ENCODE results near the gene CCN2.
"Not testable (repeated sequence)": the region's sequence is repeated elsewhere in the genome, so short reads cannot be mapped to it uniquely, and the experiment has no call there.

CCN2 gene

GRCh38 chr6:131910956-131911355 lies 40.2 kb downstream of the CCN2 start:
- H3K36me3 ChIP-seq: no peaks in the 10 kb centered on the region
- H3K4me1 ChIP-seq: no peaks in the 10 kb centered on the region
- DNase-seq: no peak
- TF ChIP-seq, protein P1, sequence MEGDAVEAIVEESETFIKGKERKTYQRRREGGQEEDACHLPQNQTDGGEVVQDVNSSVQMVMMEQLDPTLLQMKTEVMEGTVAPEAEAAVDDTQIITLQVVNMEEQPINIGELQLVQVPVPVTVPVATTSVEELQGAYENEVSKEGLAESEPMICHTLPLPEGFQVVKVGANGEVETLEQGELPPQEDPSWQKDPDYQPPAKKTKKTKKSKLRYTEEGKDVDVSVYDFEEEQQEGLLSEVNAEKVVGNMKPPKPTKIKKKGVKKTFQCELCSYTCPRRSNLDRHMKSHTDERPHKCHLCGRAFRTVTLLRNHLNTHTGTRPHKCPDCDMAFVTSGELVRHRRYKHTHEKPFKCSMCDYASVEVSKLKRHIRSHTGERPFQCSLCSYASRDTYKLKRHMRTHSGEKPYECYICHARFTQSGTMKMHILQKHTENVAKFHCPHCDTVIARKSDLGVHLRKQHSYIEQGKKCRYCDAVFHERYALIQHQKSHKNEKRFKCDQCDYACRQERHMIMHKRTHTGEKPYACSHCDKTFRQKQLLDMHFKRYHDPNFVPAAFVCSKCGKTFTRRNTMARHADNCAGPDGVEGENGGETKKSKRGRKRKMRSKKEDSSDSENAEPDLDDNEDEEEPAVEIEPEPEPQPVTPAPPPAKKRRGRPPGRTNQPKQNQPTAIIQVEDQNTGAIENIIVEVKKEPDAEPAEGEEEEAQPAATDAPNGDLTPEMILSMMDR (IDR thresholded peaks at IDR 0.05): no peak
- no peak overlapping the region for H3K27ac ChIP-seq
- H3K27me3 ChIP-seq: no peaks in the 10 kb centered on the region
- no peak overlapping the region for H3K4me3 ChIP-seq
- no peaks in the 10 kb centered on the region for H3K9me3 ChIP-seq
- intact Hi-C loops (cut with DNase I; ENCODE audit: low total_unique reads): no loop called here

DNA sequence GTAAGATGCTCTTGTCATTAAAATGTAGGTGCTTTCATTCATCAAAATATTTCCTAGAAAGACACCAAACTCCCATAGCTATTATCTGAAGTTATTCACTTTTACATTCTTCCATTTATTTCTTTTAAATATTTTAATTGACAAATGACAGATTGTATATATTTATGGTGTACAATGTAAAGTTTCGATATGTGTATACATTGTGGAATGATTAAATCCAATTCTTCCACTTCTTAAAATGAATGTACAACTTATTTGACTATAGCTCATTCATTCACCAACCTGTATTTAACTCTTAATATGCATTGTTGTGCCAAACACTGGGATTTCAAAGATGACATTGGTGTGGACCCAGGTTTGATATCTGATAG lies 41.0 kb downstream of the CCN2 start:
- intact Hi-C loops (cut with DNase I; ENCODE audit: low total_unique reads): no loop called here
- no peaks in the 10 kb centered on the region for H3K9me3 ChIP-seq

DNA sequence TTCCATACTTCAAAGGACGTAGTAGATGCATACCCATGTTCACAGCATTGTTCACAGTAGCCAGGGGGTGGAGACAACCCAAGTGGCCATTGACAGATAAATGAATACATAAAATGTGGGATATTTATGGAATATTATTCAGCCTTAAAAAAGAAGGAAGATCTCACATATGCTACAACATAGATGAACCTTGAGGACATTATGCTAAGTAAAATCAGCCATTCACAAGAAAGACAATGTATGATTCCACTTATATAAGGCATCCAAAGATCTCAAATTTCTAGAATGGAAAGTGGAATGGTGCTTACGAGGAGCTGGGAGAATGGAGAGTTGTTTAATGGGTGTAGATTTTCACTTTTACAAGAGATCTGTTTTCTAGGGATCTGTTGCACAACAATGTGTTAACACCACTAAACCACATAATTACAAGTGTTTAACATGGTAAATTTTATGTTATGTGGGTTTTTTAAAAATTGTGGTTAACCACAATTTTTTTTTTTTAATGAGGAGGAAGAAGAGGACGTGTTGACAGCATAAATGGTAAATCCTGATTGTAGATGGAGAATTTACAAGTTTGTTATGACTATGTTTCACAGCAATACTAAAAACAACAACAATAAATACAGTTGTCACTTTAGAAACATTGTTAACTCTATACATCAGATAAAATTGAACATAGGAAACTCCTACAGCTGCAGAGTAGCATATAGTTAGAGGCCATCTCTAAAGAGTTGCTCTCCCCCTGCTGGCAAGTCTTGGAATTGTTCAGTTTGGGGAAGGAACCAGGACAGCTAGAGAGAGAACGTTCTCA lies 41.6 kb downstream of the CCN2 start:
- Histone ChIP-seq H3K36me3 (no peaks in the 10 kb centered on the region), H3K27me3 (no peaks in the 10 kb centered on the region), H3K9me3 (no peaks in the 10 kb centered on the region), H3K4me1 (no peaks in the 10 kb centered on the region), H3K27ac (no peak overlapping the region), H3K4me3 (no peak overlapping the region)
- peak; percentile 67 to 80 for DNase-seq
- intact Hi-C loops (cut with DNase I; ENCODE audit: low total_unique reads): loop anchor here (5.0 kb wide), 1 partner anchor 217 kb away; no protein-coding TSS in a partner anchor
- TF ChIP-seq, protein P1 (IDR thresholded peaks at IDR 0.05): peak; percentile 84 to 89

More for the DNA sequence above, 41.0 kb downstream of the CCN2 start:
- H3K27me3 ChIP-seq: no peaks in the 10 kb centered on the region
- DNase-seq: no peak
- H3K36me3 ChIP-seq: no peaks in the 10 kb centered on the region
- H3K27ac ChIP-seq: no peak overlapping the region
- TF ChIP-seq, protein P1 (IDR thresholded peaks at IDR 0.05): no peak
- H3K4me1 ChIP-seq: no peaks in the 10 kb centered on the region
- H3K4me3 ChIP-seq: no peak overlapping the region

DNA sequence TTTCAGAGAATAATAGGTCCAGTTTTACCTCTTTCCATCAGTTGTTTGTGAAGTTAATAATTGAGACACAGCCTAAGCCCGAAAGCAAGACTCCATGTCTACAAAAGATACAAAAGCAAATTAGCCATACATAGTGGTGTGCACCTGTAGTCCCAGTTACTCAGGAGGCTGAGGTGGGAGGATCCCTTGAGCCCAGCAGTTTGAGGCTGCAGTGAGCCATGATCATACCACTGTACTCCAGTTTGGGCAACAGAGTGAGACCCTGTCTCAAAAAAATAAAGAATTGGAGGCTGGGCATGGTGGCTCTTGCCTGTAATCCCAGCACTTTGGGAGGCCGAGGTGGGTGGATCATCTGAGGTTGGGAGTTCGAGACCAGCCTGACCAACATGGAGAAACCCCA lies 42.4 kb downstream of the CCN2 start:
- not testable (repeated sequence) for H3K9me3 ChIP-seq, H3K27ac ChIP-seq, H3K27me3 ChIP-seq, DNase-seq, H3K4me1 ChIP-seq, H3K4me3 ChIP-seq, H3K36me3 ChIP-seq
- intact Hi-C loops (cut with DNase I; ENCODE audit: low total_unique reads): loop anchor here (5.0 kb wide), 1 partner anchor 216 kb away; no protein-coding TSS in a partner anchor

GRCh38 chr6:131903734-131904133 lies 47.4 kb downstream of the CCN2 start:
- intact Hi-C loops (cut with DNase I; ENCODE audit: low total_unique reads); H3K4me3 ChIP-seq; H3K4me1 ChIP-seq; H3K9me3 ChIP-seq; H3K27me3 ChIP-seq; H3K27ac ChIP-seq; DNase-seq; H3K36me3 ChIP-seq: not testable (repeated sequence)

DNA sequence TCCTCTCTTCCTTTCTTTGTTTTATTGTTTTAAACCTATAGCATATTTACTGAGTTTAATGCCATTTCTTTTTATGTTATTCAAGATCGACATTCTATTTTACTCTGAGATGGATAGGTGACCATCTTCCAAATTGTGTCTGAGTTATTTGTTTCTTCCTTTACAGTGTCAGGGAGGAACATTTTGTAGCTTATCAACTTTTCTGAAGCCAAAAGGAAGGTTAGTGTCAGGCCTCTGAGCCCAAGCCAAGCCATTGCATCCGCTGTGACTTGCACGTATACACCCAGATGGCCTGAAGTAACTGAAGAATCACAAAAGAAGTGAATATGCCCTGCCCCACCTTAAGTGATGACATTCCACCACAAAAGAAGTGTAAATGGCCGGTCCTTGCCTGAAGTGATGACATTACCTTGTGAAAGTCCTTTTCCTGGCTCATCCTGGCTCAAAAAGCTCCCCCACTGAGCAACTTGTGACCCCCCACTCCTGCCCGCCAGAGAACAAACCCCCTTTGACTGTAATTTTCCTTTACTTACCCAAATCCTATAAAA lies 49.8 kb downstream of the CCN2 start:
- H3K36me3 ChIP-seq; H3K9me3 ChIP-seq; H3K27ac ChIP-seq; H3K27me3 ChIP-seq; H3K4me1 ChIP-seq; H3K4me3 ChIP-seq; DNase-seq; intact Hi-C loops (cut with DNase I; ENCODE audit: low total_unique reads): not testable (repeated sequence)

- intact Hi-C loops (cut with DNase I; ENCODE audit: low total_unique reads): no loop called here
Observed at GRCh38 chr6:131900231-131900630, 50.9 kb downstream of the CCN2 start.

More at GRCh38 chr6:131900231-131900630, 50.9 kb downstream of the CCN2 start:
- H3K27ac ChIP-seq: no peak overlapping the region
- TF ChIP-seq, protein P1 (IDR thresholded peaks at IDR 0.05): no peak
- H3K4me3 ChIP-seq: no peak overlapping the region
- no peaks in the 10 kb centered on the region for H3K27me3 ChIP-seq
- DNase-seq: no peak
- no peaks in the 10 kb centered on the region for H3K9me3 ChIP-seq
- H3K36me3 ChIP-seq: no peaks in the 10 kb centered on the region
- H3K4me1 ChIP-seq: no peaks in the 10 kb centered on the region
